Kidney glomerular epithelial cell (primary cell): ENCODE results near the gene ANGPT4.
"Not testable (repeated sequence)": the region's sequence is repeated elsewhere in the genome, so short reads cannot be mapped to it uniquely, and the experiment has no call there.

Experiments used
- DNase-seq: peaks from one replicate; lab custom pipeline; 2025; lab: John Stamatoyannopoulos, UW

ANGPT4 gene

DNA sequence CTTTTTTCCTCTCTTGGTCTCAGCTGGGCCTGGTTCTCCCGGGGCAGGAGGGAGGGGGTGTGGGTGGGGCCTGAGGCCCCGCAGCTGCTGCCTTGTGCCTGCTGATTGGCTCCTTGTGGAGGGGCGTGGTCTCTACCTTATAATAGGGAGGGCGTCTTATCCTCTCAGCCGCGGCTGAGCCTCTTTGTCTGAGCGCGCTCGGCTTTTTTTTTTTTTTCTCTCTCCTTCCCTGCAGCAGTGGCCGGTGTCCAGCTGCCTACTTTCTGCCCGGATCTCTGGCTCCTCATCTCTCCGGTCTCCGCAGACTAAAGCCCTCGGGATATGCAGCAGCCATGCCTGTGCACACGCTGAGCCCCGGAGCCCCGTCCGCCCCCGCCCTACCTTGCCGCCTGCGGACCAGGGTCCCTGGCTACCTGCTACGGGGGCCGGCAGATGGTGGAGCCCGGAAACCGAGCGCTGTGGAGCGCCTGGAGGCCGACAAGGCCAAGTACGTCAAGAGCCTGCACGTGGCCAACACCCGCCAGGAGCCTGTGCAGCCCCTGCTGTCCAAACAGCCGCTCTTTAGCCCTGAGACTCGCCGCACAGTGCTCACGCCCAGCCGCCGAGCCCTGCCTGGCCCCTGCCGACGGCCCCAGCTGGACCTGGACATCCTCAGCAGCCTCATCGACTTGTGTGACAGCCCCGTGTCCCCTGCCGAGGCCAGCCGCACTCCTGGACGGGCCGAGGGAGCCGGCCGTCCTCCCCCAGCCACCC, 71.5 kb downstream of the ANGPT4 start:
- peak; percentile 80 for DNase-seq

DNA sequence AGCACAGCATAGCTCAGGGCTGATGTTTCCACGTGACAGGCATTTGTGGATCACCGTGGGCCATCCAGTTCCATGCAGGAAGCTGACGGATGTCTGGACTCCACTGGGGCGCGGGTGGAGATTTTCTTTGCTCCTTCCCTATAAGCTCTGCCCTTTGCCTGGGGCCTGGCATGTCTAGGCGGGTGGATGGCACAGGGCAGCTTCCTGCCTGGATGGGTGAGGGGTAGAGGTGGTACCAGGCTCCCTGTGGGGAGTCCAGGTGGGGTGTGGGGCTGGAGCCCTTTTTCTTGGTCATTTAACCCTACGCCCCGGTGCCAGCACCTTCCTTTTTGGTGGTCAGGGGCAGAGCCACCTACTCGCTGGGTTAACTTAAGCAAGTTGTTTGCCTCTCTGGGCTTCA, 72.2 kb downstream of the ANGPT4 start:
- no peak for DNase-seq

- DNase-seq: no peak
Observed at GRCh38 chr20:842547-842940, 73.6 kb downstream of the ANGPT4 start.

DNA sequence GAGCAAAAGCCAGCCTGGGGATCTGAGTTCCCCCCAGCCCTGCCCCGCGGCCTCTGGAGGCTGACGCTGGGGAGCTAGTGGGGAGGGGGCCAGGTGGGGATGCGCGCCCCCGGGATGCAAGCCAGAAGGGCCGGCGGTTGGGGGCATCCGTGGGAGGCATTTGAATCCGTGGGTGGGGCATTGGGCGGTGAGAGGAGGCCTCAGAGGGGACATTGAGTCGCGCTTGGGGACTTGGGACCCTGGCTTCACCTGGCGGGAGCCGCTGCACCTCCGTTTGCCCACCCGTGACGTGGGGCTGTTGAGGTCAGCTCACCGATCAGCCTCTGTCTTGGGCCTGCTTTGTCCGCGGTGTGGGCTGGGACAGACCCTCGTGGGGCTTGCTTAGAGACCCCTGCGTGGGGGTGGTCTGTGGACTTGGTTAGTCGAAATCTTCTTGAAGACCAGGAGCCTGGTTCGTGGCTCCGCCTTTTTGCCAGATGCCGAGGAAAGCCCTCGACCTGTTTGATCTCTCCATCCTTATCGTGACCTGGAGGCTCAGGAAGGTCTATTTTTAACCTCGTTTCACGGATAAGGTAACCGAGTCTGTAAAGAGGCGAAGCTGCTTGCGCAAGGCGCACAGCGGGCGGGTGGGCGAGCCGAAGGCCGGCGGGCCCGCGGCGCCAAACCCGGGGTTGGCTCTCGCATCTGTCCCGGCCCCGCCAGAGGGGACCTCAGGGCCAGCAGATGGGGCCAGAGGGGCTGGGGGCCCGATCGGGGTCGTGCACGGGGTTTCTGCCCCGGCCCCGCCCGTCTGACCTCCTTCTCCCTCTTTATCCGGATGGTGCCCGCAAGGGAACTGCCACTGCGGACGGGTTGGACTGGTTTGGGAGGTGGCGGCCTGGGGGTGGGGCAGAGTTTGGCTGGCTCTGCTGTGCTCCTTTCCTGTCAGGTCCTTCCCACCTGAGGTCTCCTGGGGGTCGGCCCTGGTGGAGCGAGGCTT, 74.3 kb downstream of the ANGPT4 start:
- no peak for DNase-seq

DNA sequence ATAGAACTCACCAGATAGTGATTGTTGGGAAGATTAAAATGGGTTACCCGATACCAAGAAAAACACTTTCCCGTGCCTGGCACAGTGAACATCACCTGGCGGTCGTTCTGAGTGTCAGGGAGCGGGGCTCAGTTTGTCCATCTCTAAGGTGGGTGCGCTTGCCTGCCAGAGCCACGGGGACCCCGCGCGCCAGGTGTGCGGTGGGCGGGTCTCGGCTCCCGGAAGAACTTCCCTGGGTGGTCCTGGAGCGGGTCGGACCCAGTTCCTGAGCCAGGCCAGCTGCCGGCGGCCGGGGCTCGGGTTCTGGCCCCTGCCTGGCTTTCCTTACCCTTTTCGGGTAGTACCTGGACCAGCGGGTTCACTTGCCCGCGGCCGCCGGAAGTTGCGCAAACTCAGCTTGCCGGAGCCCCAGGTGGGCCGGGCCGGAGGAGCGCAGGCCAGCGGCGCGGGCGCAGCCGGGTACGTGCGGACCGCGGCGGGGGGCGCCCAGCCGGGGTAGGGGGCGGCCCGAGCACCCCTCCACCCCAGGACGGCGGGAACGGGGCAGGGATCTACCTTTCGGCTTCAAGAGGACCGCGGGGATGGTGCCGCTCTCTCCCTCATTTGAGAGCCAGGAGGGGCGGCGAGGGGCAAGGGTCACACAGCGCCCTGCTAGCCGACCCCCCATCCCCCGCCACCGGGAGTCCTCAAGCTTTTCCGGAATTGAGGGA, 75.1 kb downstream of the ANGPT4 start:
- DNase-seq: no peak

- DNase-seq: no peak
Observed at GRCh38 chr20:840503-840857, 75.7 kb downstream of the ANGPT4 start.

DNA sequence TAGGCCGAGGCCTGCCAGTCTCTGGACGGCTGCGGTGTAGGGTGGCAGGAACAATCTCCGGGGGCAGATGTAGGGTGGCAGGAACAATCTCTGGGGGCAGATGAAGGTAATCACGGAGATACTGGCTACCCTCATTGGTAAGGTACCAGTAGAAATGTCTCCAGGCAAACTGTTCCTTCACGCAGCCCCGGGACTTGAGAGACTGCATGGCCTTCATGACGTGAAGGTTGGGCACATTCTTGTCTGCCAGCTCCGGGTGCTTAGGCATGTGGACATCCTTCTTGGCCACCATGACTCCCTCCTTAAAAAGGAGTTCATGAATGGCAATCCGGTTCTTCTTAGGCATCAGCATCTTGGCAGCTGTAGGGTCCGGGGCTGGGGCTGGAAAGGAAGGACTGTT, 76.5 kb downstream of the ANGPT4 start:
- no peak for DNase-seq

DNA sequence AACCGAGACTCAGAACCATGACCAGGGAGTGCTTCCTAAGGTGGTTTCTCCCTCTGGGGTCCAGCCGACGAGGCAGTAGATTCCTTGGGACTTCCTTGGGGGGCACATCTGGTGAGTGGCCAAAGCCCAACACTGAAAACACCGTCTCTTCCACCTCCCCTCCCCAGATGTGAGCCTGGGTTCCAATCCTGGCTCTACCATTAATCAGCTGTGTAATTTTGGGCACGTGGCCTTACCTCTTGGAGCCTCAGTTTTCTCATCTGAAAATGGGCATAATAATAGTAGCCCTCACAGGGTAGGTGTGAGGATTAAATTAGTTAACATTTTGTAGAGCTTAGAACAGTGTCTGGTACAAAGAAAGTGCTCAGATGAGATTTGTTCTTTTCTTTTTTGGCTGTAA, 77.1 kb downstream of the ANGPT4 start:
- DNase-seq: no peak

DNA sequence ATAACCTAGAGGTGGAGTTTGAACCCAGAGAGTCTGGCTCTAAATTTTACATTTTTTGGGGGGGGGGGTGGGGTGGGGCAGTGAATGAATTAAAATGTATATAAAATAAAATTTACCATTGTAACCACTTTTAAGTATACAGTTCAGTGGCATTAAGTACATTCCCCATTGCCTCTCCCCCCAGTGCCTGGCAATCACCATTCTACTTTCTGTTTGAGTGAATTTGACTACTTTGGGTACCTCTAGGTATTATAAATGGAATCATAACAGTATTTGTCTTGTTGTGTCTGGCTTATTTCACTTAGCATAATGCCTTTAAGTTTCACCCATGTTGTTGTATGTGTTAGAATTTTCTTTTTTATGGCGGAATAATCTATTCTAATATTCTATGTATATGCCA, 79.9 kb downstream of the ANGPT4 start:
- no peak for DNase-seq

DNA sequence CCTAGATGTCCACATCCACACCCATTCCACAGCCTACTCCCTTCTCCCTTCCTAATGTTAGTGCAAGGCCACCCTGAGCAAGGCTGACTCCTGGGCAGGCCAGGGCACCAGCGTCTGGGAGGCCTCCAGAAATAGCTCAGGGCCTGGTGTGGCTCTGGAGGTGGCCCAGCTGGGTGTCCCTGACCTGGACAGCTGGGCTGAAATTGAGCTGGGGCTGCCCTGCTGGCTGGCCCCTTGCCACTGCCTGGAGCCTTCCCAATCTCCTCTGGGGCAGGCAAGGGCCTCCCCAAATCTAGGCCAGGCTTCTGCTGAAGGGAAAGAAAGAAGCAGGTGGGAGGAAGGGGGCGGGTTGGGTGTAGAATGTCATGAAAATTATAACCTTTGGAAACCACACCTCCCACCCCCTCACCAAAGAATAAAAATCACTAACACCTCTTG, 80.5 kb downstream of the ANGPT4 start:
- DNase-seq: no peak

GRCh38 chr20:834151-834746, 81.9 kb downstream of the ANGPT4 start:
- DNase-seq: no peak

- DNase-seq: peak; percentile 87
Observed at GRCh38 chr20:833450-834150, 82.5 kb downstream of the ANGPT4 start, which contains the start of gene FAM110A. FAM110A (plus strand) TSS chr20:833715; CDS start chr20:844805, 11,090 bp downstream.

- no peak for DNase-seq
Observed at GRCh38 chr20:833121-833449, 83.0 kb downstream of the ANGPT4 start.

DNA sequence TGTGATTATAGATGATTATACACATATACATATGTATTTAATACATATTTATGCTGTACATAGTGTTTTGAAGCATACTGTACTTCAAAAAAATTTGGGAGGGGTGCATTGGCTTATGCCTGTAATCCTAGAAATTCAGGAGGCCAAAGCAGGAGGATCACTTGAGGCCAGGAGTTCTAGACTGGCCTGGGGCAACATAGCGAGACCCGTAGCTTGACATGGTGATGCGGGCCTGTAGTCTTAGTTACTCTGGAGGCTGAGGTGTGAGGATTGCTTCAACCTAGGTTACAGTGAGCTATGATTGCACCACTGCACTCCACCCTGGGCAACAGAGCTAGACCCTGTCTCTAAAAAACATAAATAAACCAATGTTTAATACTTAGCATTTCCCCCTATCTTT, 84.2 kb downstream of the ANGPT4 start:
- DNase-seq: no peak

DNA sequence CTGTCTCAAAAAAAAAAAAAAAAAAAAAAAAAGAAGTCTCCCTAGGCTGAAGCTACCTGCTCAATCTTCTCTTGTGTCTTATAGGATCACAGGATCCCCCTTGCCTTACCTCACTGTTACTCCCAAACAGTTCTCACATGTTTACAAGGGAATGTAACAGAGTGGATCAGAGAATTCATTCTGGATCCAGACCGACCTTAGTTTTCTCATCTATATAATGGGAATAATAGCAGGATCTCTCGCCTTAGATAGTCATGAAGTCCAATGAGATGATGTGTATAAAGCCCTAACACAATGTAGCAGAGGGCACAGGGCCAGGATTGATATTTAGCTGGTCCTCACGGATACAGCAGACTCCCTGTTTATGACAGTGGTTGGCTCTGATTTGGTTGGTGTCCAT, 84.9 kb downstream of the ANGPT4 start:
- no peak for DNase-seq

GRCh38 chr20:830011-830521, 86.1 kb downstream of the ANGPT4 start:
- no peak for DNase-seq

DNA sequence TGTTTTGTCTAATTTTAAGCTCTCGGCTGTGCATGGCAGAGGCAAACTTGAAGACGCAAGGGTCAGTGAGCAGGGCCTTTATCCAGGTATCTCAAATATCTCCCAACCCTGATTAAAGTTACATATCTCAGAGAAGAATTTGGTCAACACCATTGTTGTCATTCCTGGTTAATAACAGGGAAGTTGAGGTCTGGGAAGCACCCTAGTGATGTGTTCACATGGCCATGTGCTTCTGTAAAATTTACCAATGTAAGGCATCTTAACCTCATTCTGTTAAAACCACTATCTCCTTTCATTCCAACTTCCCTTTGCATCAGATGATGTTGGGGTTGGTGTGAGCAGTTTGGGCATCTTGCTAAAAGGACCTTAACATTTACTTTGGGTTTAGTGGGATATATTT, 86.6 kb downstream of the ANGPT4 start:
- DNase-seq: no peak

DNA sequence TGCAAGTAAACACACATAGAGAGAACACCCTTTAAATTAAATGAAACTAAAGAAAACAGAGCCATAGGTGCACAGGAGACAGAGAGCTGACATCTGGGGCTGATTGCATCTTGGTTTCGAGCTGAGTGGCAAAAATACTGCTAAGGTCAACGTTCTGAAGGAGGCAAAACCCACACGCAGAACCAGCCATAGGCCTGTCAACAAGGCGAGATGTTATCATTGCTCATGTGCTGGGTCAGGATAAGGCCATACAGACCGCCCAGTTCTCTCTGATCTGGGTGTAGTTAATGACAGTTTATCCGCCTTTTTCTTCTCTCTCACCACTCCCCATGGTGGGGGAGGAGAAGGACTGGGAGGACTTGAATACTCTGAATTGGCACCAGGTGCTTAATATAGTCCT, 87.1 kb downstream of the ANGPT4 start:
- no peak for DNase-seq

GRCh38 chr20:827981-828380, 88.2 kb downstream of the ANGPT4 start:
- DNase-seq: not testable (repeated sequence)

GRCh38 chr20:826695-827323, 89.3 kb downstream of the ANGPT4 start:
- DNase-seq: no peak
